ENCODE measurements around the gene MTAP.

GRCh38 chr9:21852754-21853153 is 50.3 kb downstream of the MTAP start:
- no peak for TF ChIP-seq POLR2AphosphoS5 (IDR thresholded peaks at IDR 0.05)
- TF ChIP-seq CTCF (IDR thresholded peaks at IDR 0.05) = no peak
- TF ChIP-seq POLR2A (IDR thresholded peaks at IDR 0.05) = no peak

All from transverse colon (tissue), 4 donors.